ENCODE data around the gene HERPUD2.
"Not testable (repeated sequence)": the region's sequence is repeated elsewhere in the genome, so short reads cannot be mapped to it uniquely, and the experiment has no call there.

HERPUD2 gene

DNA sequence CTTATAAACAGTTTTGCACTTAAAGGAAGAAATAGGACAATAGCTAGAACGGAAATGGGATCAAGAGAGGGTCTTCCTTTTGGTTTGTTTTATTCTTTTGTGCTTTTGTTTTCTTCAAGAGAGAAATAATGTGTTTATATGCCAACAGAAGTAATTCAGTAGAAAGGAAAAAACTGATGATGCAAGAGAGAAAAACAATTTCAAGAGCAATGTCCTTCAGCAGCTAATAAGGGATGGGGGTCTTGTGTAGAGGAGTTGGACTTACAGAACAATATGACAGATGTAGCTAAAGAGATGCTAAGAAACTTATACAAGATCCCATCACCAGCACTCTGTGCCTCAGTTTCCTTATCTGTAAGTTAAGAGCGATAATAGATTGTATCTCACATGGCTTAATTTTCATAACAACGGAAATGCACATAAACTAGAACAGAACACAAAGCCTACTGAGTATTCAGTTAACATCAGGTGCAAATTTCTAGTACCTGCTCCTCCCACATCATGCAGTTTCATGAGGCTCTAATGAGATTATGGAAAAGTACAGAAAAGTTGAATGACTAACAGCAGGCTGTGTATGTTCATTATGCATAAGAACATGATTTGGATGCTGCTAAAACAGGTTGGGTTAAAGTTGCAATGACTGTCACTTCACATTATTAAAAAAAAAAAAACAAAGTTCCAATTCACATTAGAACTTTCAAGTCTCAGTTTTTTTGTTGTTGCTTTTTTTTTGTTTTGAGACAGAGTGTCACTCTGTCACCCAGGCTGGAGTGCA is 17.2 kb downstream of the HERPUD2 start:
- DNase-seq (ENCODE audit: low spot score), result no peak

DNA sequence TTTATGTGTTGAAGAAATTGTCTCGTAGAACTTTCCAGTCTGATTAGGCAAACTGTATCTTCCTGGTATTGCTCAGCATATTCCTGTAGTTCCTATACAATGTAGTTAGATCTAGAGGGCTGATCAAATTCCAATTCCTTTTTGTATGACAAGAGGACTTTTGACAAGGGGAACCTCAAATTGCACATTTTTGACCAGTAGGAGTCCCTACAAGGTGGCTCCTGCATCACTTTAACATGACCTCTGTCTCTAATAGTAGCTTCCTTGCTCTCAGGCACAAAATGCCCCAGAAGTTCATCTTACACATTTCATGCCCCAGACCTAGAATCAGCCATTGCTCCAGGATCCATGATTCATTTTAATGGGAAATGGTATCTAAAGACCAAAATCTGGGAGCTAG is 18.7 kb downstream of the HERPUD2 start:
- no peak for DNase-seq (ENCODE audit: low spot score)

DNA sequence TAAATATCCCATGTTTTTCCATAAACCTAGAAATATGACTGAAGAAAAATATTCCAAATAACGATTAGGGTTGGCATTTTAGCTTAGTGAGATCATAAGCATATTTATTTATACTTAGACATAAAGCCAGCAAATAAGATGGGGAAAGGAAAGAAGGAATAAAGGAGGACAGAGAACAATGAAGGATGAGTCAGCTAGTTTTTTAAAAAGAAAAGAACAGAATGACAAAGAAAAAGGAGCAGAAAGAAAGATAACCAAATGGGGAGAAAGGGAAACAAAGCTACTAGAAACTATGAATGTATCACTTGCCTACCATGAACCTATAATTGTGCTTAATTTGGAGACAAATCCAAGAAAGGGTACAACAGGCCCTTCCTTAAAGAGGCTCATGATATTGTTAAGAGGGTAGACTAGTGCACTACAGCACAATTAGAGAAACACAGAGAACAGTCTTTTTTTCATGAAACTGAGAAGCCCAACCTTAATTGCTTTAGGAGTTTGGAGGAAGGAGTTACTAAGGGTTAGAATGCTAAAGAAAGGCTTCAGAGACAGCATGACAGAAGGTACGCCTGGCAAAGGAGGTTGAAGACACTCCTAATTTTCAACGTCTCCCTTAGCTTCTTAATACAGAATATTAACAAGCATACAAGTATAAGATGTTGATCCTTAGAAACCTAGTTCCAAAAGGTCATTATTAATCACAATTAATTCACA is 23.9 kb downstream of the HERPUD2 start:
- no peak for DNase-seq (ENCODE audit: low spot score)

DNA sequence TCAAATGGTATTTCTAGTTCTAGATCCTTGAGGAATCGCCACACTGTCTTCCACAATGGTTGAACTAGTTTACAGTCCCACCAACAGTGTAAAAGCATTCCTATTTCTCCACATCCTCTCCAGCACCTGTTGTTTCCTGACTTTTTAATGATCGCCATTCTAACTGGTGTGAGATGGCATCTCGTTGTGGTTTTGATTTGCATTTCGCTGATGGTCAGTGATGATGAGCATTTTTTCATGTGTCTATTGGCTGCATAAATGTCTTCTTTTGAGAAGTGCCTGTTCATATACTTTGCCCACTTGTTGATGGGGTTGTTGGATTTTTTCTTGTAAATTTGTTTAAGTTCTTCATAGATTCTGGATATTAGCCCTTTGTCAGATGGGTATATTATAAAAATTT is 34.5 kb downstream of the HERPUD2 start:
- DNase-seq (ENCODE audit: low spot score), result not testable (repeated sequence)

DNA sequence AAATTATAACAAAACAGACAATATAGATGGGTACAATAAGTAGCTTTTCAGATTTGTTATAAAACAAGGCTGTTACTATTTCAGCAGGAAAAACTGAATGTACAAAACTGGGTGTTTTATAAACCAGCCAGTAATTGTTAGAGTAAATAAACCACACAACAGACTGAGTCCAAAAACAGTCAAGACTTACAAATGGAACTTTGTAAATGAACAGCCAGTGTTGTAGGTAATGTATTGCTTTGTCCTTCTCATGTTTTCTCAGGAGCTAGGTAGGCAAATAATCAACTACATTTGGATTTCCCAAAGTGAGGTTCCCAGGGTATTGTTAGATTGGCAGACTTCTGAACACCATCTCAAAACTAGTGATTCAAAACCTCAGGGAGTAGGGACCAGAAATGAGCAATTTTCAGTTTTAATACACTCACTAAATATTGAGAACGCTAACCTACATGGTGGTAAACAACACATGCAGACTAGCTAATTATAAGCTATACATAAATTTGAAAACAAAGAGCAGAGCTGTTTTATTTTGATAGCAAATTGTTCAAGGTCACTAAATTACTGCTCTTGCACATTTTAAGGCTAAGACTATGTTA is 36.2 kb downstream of the HERPUD2 start:
- no peak for DNase-seq (ENCODE audit: low spot score)

DNA sequence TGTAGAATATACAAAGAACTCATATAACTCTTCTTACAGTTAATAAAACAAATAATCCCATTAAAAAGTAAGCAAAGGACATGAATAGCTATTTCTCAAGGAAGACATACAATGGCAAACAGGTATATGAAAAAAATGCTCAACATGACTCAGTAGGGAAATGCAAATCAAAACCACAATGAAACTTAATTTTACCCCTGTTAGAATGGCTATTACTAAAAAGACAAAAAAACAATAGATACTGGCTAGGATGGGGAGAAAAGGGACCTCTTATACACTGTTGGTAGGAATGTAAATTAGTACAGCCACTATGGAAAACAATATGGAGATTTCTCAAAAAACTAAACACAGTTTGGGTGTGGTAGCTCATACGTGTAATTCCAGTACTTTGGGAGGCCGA is 37.8 kb downstream of the HERPUD2 start:
- no peak for DNase-seq (ENCODE audit: low spot score)

DNA sequence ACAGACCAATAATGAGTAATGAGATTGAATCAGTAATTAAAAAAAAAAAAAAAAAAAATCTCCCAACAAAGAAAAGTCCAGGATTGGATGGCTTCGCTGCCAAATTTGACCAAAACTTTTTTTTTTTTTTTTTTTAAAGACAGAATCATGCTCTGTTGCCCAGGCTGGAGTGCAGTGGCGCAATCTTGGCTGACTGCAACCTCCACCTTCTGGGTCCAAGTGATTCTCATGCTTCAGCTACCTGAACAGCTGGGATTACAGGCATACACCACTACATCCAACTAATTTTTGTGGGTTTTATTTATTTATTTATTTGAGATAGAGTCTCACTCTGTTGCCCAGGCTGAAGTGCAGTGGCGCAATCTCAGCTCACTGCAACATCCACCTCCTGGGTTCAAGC is 40.4 kb downstream of the HERPUD2 start:
- DNase-seq (ENCODE audit: low spot score), result not testable (repeated sequence)

DNA sequence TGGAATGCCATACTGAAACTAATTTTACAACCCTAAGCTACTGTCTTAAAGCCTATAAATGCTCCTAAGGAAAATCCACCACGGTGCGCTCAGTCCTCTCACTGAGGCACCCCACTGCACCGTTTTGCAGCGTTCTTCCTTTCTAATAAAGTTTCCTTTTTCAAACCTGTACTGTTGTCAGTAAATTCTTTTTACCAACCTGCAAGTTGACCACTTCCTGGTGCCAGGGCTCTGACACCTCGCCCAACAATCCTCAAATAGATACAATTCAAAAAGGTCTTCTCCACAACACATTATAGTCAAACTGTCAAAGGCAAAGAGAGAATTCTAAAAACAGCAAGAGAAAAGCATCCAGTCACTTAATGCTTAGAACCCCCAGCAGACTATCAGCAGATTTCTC is 42.8 kb downstream of the HERPUD2 start:
- no peak for DNase-seq (ENCODE audit: low spot score)

DNA sequence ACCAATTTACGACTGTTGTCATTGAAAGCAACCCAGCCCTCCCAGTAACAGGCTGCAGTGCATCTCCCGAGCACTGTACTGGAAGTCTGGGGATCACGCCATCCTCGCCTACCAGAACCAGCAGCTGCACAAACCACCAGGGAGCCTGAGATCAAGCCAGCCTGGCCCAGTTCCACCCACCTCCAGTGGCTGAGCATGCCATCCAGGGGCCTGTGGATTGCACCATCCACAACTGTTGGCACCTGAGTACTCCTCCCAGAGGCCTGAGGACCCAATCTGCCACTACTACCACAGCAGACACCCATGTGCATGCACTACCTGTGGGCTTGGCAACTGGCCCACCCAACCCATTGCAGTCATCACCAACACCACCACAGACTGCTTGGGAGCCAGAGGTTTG is 44.2 kb downstream of the HERPUD2 start:
- no peak for DNase-seq (ENCODE audit: low spot score)

DNA sequence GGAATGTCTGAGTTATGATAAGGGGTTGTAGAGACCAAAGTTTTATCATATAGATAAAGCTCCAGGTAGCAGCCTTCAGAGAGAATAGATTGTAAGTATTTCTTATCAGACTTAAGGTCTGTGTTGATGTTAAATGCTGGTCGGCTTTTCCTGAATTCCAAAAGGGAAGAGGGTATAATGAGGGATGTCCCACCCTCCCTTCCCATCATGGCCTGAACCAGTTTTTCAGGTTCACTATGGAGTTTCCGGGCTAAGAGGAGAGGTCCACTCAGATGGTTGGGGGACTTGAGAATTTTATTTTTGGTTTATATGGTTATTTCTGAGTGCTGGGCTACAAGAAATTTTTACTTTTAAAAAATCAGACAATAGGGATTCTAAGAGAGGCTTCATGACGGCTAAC is 45.2 kb downstream of the HERPUD2 start:
- DNase-seq (ENCODE audit: low spot score), result no peak

DNA sequence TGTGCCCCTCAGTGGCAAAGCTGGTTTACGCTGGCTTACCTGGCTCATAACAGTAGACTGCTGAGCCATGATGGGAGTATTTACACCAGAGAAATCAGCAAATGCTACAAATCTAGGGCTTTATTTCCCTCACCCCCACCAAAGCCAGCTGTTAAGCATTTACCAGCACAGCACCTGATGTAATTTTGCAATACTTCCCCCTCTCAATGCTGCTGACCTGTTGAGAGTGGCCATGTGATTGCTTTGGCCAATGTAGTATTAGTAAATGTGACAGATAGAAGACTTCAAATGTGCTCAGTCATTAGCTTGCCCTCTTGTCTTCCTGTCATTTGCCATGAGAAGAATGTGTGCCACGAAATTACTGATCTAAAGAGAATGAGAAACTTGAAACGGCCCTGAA is 46.6 kb downstream of the HERPUD2 start:
- no peak for DNase-seq (ENCODE audit: low spot score)

DNA sequence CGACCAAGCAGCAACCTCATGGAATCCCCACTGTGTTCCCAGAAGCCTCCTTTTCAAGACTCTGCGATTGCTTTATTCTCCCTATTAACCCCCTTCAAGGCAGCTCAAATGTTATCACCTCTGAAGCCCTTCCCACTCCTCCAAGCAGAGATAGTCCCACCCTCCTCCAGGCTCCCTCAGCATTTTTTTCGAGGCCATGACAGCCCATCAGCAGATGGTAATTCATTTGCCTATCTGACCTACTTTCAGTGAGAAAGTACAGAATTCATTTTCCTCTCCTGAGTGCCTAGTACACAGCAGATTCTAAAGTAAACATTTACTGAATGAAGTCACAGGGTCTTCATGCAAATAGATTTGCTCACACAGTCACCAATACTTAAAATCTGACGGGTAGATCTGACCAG is 47.8 kb downstream of the HERPUD2 start:
- peak; percentile 74 for DNase-seq (ENCODE audit: low spot score)

DNA sequence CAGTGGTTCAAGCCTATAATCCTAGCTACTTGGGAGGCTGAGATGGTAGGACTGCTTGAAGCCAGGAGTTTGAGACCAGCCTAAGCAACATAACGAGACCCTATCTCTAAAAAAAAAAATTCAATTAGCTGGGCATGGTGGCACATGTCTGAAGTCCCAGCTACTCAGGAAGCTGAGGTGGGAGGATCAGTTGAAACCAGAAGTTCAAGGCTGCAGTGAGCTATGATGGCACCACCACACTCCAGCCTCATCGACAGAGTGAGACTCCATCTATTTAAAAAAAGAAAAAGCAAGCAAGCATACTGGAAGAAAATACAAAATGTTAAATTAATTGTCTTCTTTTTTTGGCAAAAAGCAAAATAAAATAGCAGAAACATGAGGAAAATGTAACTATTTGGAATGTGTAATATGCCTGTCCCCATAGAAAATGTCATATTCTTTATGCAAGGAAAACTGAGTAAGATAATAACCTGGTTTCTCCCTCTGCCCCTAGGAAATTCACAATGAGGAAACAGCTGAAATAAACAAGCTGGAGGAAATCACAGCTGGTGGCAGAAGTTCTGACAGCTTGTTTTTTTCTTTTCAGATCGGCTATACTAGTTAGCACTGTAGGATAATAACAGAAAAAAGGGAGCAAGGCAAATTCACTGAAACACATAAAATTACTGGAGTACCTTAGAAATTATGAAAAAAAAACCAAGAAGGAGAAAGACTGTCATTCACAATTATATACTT is 48.5 kb downstream of the HERPUD2 start:
- DNase-seq (ENCODE audit: low spot score), result no peak

DNA sequence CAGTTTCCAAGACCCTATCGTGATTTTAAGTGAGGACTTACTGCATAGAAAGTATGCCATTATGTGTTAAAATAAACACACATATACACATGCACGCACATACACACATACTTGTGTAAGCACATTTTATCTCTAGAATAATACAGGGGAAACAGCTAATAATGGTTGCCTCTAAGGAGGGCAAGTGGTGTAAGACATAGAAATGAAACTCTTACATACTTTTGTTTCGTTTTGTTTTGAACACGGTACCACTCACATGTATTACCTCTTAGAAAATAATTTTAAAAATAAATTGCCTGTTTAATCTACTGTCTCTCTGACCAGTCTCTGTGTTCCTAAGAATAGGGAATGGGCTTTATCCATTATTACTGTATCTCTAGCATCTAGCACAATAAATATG is 49.2 kb downstream of the HERPUD2 start:
- DNase-seq (ENCODE audit: low spot score), result no peak

DNA sequence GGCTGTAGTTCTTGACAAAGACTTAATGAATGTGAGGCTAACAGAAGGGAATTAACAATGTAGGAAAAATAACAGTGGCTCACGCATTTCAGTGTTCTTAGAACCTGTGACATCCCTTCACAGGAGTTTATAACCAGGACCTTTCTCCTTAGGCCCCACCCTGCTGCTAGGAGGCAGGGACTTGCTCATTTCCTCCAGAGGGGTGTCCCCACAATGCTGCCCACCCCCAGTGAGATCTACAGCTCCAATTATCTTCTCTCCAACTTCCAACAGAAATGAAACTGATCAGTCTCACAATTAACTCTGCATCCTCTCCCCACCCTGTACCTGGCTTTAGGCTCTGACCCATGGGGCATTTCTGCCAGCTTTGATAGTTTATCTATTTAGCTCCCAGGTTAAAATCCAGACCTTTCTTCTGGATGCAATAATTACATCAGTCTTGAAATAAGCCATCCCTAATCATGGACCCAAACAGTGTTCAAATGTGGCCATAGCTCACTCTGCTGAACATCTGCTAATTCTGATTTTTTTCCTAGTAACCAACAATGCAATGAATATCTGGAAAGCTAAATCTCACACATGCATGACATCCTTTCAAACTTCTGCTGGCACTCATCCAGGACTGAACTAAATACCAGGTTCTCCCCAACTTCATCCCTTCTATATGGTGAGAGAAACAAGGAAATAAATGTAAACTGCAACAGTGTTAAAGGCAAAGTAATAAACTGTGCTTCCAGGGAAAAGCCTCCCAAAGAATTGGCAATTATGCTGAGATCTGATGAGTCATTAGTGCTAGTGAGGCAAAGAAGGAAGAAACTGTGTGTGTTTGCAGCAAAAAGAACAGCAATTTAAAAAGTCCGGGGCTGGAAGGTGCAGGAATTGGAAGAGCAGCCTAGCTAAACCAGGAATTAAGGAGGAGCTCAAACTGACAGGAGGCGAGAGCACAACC is 64.6 kb downstream of the HERPUD2 start:
- DNase-seq (ENCODE audit: low spot score), result no peak

DNA sequence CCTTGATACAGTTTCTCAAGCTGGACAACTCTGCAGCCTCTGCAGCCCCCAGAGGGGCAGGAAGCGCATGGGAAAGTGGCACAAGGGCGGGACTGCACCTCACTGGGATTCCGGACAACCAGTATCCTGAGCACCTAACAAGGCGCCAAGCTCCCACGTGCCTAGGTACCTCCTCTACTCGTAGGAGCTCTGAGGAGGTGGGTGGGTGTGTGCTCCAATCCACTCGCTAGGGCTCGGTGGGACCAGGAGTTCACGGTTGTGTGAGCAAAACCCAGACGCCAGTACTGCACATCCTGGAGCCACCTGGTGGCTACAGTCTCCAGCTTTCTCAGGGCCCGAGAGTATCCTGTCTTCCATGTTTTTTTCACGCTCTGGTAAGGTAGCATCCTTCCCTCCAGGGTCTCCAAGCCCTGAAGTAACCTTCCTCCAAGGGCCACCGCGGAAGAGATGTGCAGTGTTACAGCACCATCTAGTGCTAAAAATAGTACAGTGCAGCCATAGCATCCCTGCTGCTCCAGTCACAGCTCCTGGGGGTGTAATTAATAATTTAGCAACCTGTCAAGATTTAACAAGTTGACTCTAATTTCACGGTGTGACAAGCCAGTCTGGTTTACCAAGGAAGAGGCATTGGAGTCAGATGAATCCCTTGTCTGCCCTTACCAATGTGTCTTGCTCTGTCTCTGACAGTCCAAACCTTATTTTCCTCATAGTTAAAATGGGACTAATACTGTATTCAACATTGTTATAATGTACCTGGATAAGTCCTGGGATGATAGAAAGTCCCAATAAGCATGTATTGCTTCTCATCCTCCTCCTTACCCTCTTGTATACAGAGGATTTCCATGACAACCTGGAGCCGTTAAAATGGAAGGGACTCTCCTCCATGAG is 70.4 kb downstream of the HERPUD2 start:
- peak; percentile 57 for DNase-seq (ENCODE audit: low spot score)

DNA sequence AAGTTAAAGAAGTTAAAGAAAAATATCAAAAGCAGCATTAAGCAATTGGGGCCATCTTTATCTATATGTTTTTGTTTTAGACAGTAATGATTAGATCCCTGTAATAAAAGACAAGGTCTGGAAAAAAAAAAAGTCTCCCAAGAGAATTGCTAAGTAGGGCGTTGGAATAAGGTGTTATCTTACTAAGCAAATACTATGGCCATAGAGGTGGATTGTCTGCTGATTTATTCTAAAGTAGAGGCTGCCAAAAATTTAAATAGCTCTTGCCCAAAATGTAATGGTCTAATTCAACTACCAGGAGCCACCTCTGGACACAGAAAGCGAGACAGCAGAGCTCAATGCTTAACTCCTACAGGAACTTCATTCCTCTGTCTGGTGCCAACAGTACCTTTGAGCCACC is 71.6 kb downstream of the HERPUD2 start:
- DNase-seq (ENCODE audit: low spot score), result no peak

DNA sequence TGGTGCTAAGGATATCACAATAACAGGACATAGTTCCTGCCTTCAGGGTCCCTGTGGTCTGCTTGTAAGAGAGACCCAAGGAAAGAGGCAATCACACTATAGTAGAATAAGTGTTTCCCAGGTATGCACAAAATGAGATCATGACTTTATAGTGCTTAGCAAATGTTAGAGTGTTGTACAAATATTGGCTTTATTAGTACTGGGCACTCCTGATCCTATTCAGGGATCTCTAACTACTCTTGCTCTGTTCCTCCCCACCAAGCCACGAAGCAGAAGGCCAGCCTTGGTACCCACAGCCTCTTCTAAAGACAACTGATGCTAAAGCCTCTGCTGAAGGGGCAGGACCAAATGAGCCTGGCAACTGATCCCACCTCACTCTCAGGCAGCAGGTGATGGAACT is 75.1 kb downstream of the HERPUD2 start:
- no peak for DNase-seq (ENCODE audit: low spot score)

DNA sequence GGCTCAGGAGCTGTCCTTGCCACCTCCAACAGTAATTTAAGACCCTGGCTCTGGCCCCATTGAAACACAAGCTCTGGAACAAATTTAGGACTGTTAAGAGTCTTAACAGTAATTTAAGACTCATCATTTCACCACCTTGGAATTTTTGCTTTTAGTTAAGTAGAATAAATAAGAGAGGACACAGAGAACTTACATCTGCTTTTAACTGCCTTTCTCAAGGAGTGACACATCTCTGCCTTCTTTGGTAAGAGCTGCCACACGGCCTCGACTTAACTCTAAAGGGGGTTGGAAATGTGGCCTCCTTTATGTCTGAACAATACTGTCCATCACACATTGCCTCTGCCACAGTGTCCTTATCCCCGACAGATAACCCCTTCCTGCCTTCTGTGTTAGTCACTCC is 77.9 kb downstream of the HERPUD2 start:
- DNase-seq (ENCODE audit: low spot score), result no peak

DNA sequence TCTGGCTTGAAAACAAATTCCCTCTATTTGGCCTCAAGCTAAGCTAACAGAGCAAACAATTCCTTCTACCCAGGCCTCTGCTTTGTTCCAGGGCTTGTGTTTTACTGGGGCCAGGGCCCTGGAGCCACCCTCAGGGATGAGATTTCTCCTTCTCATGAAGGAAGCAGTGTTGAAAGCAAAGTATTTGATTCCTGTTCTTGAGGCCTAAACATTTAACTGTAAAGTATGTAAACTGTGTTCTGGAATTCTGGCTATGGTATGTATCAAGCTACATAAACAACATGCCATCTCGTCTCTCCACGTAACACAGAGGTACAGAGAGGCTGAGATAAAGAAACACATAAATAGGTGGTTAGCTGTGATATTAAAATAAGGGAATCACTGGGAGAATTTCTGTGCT is 81.8 kb downstream of the HERPUD2 start:
- no peak for DNase-seq (ENCODE audit: low spot score)
